Naive thymus-derived CD4-positive, alpha-beta T cell (primary cell): ENCODE data around the gene GABBR1. TPM values are rescaled to one million over a fixed set of nuclear protein-coding genes. Genes with fewer than 3 reads are reported as not detected.

Source experiments
- ATAC-seq: fragments of 150-1000 bp; cut with Tn5 transposase; 2 replicates; pipeline ENCODE4 v1.10.0; 2021; ENCODE audit warnings: mild to moderate bottlenecking, moderate library complexity
- CTCF ChIA-PET: fragments of 350-600 bp; sonication (Branson Sonifier 250); formaldehyde crosslinking; loops from one replicate; lab custom pipeline; 2021; ENCODE audit warnings: antibody characterized with exemption; lab: Charles Lee
- POLR2A ChIA-PET: fragments of 350-600 bp; sonication (Branson Sonifier 250); formaldehyde crosslinking; loops from one replicate; lab custom pipeline; 2021; ENCODE audit warnings: antibody characterized with exemption, inconsistent platforms; lab: Charles Lee
- DNase-seq, 9 donors: peaks; one replicate each; pipeline versions ENCODE4 v3.0.0 to v3.0.0-alpha.2; 2020 to 2022; ENCODE audit warnings: mixed read lengths in 1 of 9
- H3K27ac ChIP-seq: one replicate; pipeline ENCODE4 v1.7.0; 2013; ENCODE audit warnings: mild to moderate bottlenecking, low read depth, low read length, moderate library complexity
- H3K27me3 ChIP-seq, 2 donors: one replicate each; pipeline ENCODE4 v1.7.0; 2013; ENCODE audit warnings: low read length in 2 of 2, mild to moderate bottlenecking in 2 of 2, moderate library complexity in 2 of 2; ENCODE audit not compliant: control insufficient read depth in 2 of 2, insufficient read depth in 2 of 2
- H3K36me3 ChIP-seq, 3 experiments: 1 replicate in 2 of 3; 2 replicates in 1 of 3; pipeline ENCODE4 v1.7.0; 2013; ENCODE audit warnings: low read length in 3 of 3, mild to moderate bottlenecking in 3 of 3, moderate library complexity in 1 of 3; ENCODE audit not compliant: insufficient read depth in 3 of 3, control insufficient read depth in 2 of 3
- H3K4me1 ChIP-seq, 2 donors: one replicate each; pipeline ENCODE4 v1.7.0; 2013; ENCODE audit warnings: low read length in 2 of 2, mild to moderate bottlenecking in 2 of 2, moderate library complexity in 1 of 2; ENCODE audit not compliant: control insufficient read depth in 2 of 2, insufficient read depth in 2 of 2
- H3K4me3 ChIP-seq: 2 replicates; pipeline ENCODE4 v1.7.0; 2013; ENCODE audit warnings: mild to moderate bottlenecking, low read length
- H3K9me3 ChIP-seq, 3 experiments: 1 replicate in 2 of 3; 2 replicates in 1 of 3; pipeline ENCODE4 v1.7.0; 2013; ENCODE audit warnings: low read length in 3 of 3; ENCODE audit not compliant: control insufficient read depth in 2 of 3
- H3K27ac Mint-ChIP-seq, 9 donors: one replicate each; pipeline ENCODE4 v1.8.0; 2020 to 2022; ENCODE audit warnings: mixed read lengths in 9 of 9, mild to moderate bottlenecking in 8 of 9, moderate library complexity in 5 of 9, inconsistent platforms in 2 of 9
- H3K27me3 Mint-ChIP-seq, 5 donors: one replicate each; pipeline ENCODE4 v1.8.0; 2021 to 2022; ENCODE audit warnings: mixed read lengths in 5 of 5, mild to moderate bottlenecking in 1 of 5
- H3K36me3 Mint-ChIP-seq, 5 donors: one replicate each; pipeline ENCODE4 v1.8.0; 2020 to 2022; ENCODE audit warnings: mixed read lengths in 5 of 5, mild to moderate bottlenecking in 3 of 5, inconsistent platforms in 1 of 5
- H3K4me1 Mint-ChIP-seq, 7 donors: one replicate each; pipeline ENCODE4 v1.8.0; 2020 to 2022; ENCODE audit warnings: mixed read lengths in 7 of 7, mild to moderate bottlenecking in 3 of 7, inconsistent platforms in 1 of 7
- H3K4me3 Mint-ChIP-seq, 10 donors: one replicate each; pipeline ENCODE4 v1.8.0; 2020 to 2022; ENCODE audit warnings: mild to moderate bottlenecking in 10 of 10, mixed read lengths in 10 of 10, moderate library complexity in 6 of 10, inconsistent platforms in 2 of 10
- H3K9me3 Mint-ChIP-seq, 11 donors: one replicate each; pipeline ENCODE4 v1.8.0; 2020 to 2022; ENCODE audit warnings: mixed read lengths in 11 of 11, mild to moderate bottlenecking in 4 of 11, inconsistent platforms in 1 of 11, moderate library complexity in 1 of 11
- intact Hi-C, 2 donors: fragments of 100-400 bp; cut with micrococcal nuclease; formaldehyde crosslinking; loops; one replicate each; pipeline ENCODE4 v1.15.1; 2023
- polyA plus RNA-seq, 2 donors: library from polyadenylated mRNA; unstranded; fragments of 300-500 nt; fragmentation: Illumina TruSeq; gene quantifications; one replicate each; pipeline ENCODE4 v1.2.3, GENCODE V29; 2021
- total RNA-seq, 6 experiments: library from RNA in 5 of 6; stranded (reverse) in 5 of 6; gene quantifications; 1 replicate in 5 of 6; 2 replicates in 1 of 6; pipeline ENCODE4 v1.2.3 and lab custom pipeline; 2021 to 2026

The GABBR1 gene
- total and polyA plus RNA-seq, 7 experiments from 2014 or later = 1.2 to 115 (median 59.9) TPM

DNA sequence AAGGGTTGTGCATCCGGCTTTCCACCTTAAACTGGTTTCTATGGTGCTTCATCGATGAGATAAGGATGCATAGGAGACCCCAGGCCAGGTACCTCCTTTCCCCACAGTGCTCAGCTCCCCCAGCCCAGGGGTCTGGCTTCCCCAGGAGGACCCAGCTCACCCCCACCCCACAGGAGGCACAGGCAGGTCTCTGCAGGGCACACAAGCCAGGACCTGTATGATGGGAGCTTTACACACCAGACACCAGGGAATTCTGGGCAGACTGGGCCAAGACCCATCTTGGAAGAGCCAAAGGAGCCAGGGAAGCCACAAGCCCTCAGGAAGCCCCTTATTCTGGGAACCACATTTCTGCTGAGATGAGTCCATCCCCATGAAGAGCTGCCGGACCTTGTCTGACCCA is 103.0 kb downstream of the GABBR1 start:
- no peak overlapping the region for H3K4me3 ChIP-seq
- intact Hi-C loops = no loop called here
- no peak overlapping the region for H3K4me3 Mint-ChIP-seq
- H3K27me3 Mint-ChIP-seq = peaks cover 17 to 28% (median 23%) of the 10 kb centered on the region in 5 donors
- H3K4me1 Mint-ChIP-seq = peaks cover 0 to 2% (median 0%) of the 10 kb centered on the region in 7 donors
- H3K27me3 ChIP-seq = no peaks in the 10 kb centered on the region
- H3K36me3 Mint-ChIP-seq = no peaks in the 10 kb centered on the region
- DNase-seq (no peak), ATAC-seq (no peak)
- no peaks in the 10 kb centered on the region for H3K4me1 ChIP-seq
- no peak overlapping the region for H3K27ac Mint-ChIP-seq
- CTCF ChIA-PET = no interaction called here
- POLR2A ChIA-PET = no interaction called here
- H3K27ac ChIP-seq = no peak overlapping the region
- H3K9me3 Mint-ChIP-seq = no peaks in the 10 kb centered on the region
- H3K9me3 ChIP-seq = no peaks in the 10 kb centered on the region
- H3K36me3 ChIP-seq = no peaks in the 10 kb centered on the region

DNA sequence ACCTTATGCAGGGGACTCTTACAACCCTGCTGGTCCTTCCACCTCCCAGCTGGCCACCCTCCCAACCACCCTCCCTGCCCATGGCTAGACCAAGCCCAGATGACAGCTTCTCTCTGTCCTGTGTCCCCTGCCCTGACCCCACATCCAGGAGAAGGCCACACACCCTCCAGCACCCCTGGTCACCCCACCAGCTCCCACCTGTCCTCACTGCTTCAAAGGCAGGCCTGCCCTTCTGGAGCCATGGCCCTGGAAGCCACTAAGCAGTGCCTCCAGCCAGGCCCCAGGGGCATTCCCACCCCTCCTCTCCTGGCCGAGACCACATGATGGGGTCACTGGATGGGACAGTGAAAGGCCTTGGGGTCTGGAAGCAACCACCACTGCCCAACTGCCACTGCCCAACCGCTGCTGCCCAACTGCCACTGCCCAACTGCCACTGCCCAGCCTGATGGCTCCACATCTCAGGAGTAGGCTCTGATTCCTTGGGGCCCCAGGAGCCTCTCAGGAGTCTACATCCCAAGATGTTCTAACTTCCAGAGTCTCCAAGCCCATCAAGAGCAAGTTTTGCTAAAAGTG is 103.9 kb downstream of the GABBR1 start:
- H3K36me3 Mint-ChIP-seq = no peaks in the 10 kb centered on the region
- Histone ChIP-seq H3K27ac (no peak overlapping the region), H3K9me3 (no peaks in the 10 kb centered on the region), H3K4me1 (no peaks in the 10 kb centered on the region), H3K4me3 (no peak overlapping the region), H3K36me3 (no peaks in the 10 kb centered on the region), H3K27me3 (no peaks in the 10 kb centered on the region)
- H3K27ac Mint-ChIP-seq = no peak overlapping the region
- H3K4me3 Mint-ChIP-seq = no peak overlapping the region
- H3K9me3 Mint-ChIP-seq = no peaks in the 10 kb centered on the region
- CTCF ChIA-PET = no interaction called here
- POLR2A ChIA-PET = no interaction called here
- no peak for ATAC-seq
- H3K27me3 Mint-ChIP-seq = peaks cover 23 to 29% (median 26%) of the 10 kb centered on the region in 5 donors
- no peak for DNase-seq
- intact Hi-C loops = no loop called here
- H3K4me1 Mint-ChIP-seq = peaks cover 0 to 2% (median 0%) of the 10 kb centered on the region in 7 donors

DNA sequence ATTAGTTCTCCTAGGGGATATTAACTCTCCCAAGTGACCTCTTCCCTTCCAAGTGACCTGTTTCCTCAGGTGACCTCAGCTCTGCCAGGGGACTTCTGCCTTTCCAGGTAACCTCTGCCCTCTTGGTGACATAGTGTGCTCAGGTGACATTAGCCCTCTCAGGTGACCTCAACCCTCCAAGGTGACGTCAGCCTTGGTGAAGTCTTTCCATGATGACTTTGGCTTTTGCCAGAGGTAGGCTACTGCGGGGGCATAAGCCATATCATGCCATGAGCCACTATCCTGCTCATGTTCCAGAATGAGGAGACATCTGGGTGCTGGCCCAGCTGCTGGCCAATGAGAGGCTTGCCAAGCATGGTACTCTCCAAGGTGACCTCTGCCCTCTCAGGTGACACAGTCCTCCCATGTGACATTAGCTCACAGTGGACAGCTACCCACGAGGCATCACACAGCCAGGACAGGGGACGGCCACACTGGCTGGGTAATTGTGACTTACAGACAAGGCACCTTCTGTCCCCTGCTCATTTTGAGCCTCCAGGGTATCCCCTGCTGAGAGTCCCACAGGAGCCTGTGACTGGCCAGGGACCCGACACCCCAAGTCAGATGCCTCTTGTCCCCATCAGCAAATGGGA is 104.6 kb downstream of the GABBR1 start:
- DNase-seq (no peak), ATAC-seq (no peak)
- intact Hi-C loops = no loop called here
- ChIA-PET POLR2A (no interaction called here), CTCF (no interaction called here)
- H3K4me1 ChIP-seq = no peaks in the 10 kb centered on the region
- no peaks in the 10 kb centered on the region for H3K27me3 ChIP-seq
- H3K36me3 ChIP-seq = no peaks in the 10 kb centered on the region
- peaks cover 0 to 2% (median 0%) of the 10 kb centered on the region in 7 donors for H3K4me1 Mint-ChIP-seq
- no peak overlapping the region for H3K4me3 ChIP-seq
- no peaks in the 10 kb centered on the region for H3K9me3 ChIP-seq
- H3K36me3 Mint-ChIP-seq = no peaks in the 10 kb centered on the region
- no peak overlapping the region for H3K27ac ChIP-seq
- no peak overlapping the region for H3K4me3 Mint-ChIP-seq
- no peak overlapping the region for H3K27ac Mint-ChIP-seq
- H3K27me3 Mint-ChIP-seq = peaks cover 25 to 29% (median 29%) of the 10 kb centered on the region in 5 donors
- no peaks in the 10 kb centered on the region for H3K9me3 Mint-ChIP-seq

DNA sequence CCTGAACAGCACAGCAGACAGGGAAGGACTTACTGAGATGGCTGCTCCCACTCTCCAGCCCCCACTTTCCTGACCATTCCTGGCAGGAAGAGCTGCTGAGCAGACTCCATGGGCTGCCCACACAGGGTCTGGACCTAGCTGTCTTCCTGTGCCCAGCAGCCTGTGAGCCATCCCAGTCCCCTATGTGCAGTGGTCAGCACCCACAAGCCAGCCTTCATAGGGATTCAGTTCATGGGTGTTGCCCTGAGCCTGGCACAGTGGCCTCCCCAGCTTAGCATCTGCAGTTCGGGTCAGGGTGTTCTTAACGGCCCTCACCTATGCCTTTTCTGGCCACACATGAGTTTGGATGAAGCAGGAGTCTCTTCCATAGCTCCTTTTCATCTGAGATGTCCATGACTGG is 105.4 kb downstream of the GABBR1 start:
- H3K9me3 ChIP-seq = no peaks in the 10 kb centered on the region
- intact Hi-C loops = no loop called here
- no peaks in the 10 kb centered on the region for H3K36me3 ChIP-seq
- H3K27ac ChIP-seq = no peak overlapping the region
- CTCF ChIA-PET = no interaction called here
- Mint-ChIP-seq H3K27me3 (peaks cover 29 to 34% (median 32%) of the 10 kb centered on the region in 5 donors), H3K9me3 (peaks cover 0 to 5% (median 0%) of the 10 kb centered on the region in 11 donors), H3K4me3 (no peak overlapping the region), H3K27ac (no peak overlapping the region), H3K36me3 (no peaks in the 10 kb centered on the region), H3K4me1 (peaks cover 0 to 2% (median 0%) of the 10 kb centered on the region in 7 donors)
- H3K27me3 ChIP-seq = no peaks in the 10 kb centered on the region
- no peak for ATAC-seq
- DNase-seq = no peak
- H3K4me1 ChIP-seq = no peaks in the 10 kb centered on the region
- POLR2A ChIA-PET = no interaction called here
- no peak overlapping the region for H3K4me3 ChIP-seq

DNA sequence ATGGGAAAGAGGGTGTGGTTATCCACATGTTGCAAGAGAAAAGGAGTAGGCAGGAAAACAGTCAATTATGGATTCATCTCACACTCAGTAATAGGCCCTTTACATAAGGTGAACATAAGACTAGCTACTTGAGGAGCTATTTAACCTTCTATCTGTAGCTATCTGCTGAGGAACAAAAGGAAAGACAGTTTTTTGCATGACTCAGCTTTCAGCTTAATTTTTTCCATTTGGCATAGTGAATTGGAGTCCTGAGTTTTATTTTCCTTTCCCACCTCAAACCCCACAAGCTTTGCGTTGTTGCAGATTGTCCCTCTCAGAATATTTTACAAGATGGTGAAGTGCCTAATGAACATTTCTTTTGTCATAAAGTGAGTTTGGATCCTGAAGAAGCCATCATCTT is 105.9 kb downstream of the GABBR1 start:
- H3K27me3 ChIP-seq = no peaks in the 10 kb centered on the region
- Mint-ChIP-seq H3K4me3 (no peak overlapping the region), H3K36me3 (no peaks in the 10 kb centered on the region), H3K27ac (no peak overlapping the region), H3K9me3 (peaks cover 0 to 5% (median 0%) of the 10 kb centered on the region in 11 donors), H3K27me3 (peaks cover 29 to 36% (median 34%) of the 10 kb centered on the region in 5 donors), H3K4me1 (peaks cover 0 to 2% (median 0%) of the 10 kb centered on the region in 7 donors)
- no peak for DNase-seq
- no peaks in the 10 kb centered on the region for H3K4me1 ChIP-seq
- intact Hi-C loops = no loop called here
- CTCF ChIA-PET = no interaction called here
- H3K4me3 ChIP-seq = no peak overlapping the region
- H3K9me3 ChIP-seq = no peaks in the 10 kb centered on the region
- POLR2A ChIA-PET = no interaction called here
- H3K27ac ChIP-seq = no peak overlapping the region
- H3K36me3 ChIP-seq = no peaks in the 10 kb centered on the region
- no peak for ATAC-seq

DNA sequence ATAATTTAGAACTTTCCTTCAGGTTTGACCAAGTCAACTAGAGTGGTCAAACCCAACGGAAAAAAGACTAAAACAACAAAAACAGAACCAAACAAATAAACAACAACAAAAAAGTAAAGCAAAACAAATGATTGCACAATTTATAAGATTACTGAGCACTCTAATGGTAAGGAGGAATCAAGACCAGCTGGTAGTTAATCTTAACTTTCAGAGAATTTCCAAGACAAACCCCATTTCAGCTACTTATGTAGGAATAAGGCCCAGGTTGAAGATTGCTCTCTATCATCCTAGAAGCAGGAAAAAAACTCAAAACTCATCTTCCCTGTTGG is 107.7 kb downstream of the GABBR1 start:
- DNase-seq (no peak), ATAC-seq (no peak)
- no peaks in the 10 kb centered on the region for H3K36me3 ChIP-seq
- H3K4me1 Mint-ChIP-seq = peaks cover 0 to 2% (median 0%) of the 10 kb centered on the region in 7 donors
- no peaks in the 10 kb centered on the region for H3K27me3 ChIP-seq
- no peaks in the 10 kb centered on the region for H3K36me3 Mint-ChIP-seq
- peaks cover 35 to 41% (median 41%) of the 10 kb centered on the region in 5 donors for H3K27me3 Mint-ChIP-seq
- ChIA-PET POLR2A (no interaction called here), CTCF (no interaction called here)
- peaks cover 0 to 5% (median 0%) of the 10 kb centered on the region in 11 donors for H3K9me3 Mint-ChIP-seq
- peak overlapping the region in 1 of 9 donors; percentile 40 for H3K27ac Mint-ChIP-seq
- no peaks in the 10 kb centered on the region for H3K4me1 ChIP-seq
- no peak overlapping the region for H3K27ac ChIP-seq
- H3K9me3 ChIP-seq = no peaks in the 10 kb centered on the region
- no peak overlapping the region for H3K4me3 ChIP-seq
- intact Hi-C loops = no loop called here
- H3K4me3 Mint-ChIP-seq = no peak overlapping the region
